Right cardiac atrium (tissue), 5 donors: ENCODE results near the gene MAD1L1. TPM values are rescaled to one million over a fixed set of nuclear protein-coding genes. Genes with fewer than 3 reads are reported as not detected.
A peak's percentile ranks its signal among the peaks of the same experiment; 100 is the strongest.
"Not testable (repeated sequence)": the region's sequence is repeated elsewhere in the genome, so short reads cannot be mapped to it uniquely, and the experiment has no call there.

Experiments
- ATAC-seq, 2 donors: fragments of 200-7000 bp; cut with Tn5 transposase; one replicate each; pipeline versions ENCODE4 v1.8.0 to v1.9.1; 2020; ENCODE audit warnings: moderate library complexity in 2 of 2, mild to moderate bottlenecking in 1 of 2
- DNase-seq, 3 donors: peaks; one replicate each; pipeline ENCODE4 v3.0.0-alpha.2; 2020
- H3K27ac ChIP-seq: one replicate; pipeline ENCODE4 v1.5.1; 2013; ENCODE audit warnings: mild to moderate bottlenecking, low read length, control low read depth, moderate library complexity
- H3K27me3 ChIP-seq: one replicate; pipeline ENCODE4 v1.6.1; 2013; ENCODE audit not compliant: control insufficient read depth, insufficient read depth
- H3K4me1 ChIP-seq: one replicate; pipeline ENCODE4 v1.6.1; 2013; ENCODE audit warnings: low read length; ENCODE audit not compliant: control insufficient read depth, insufficient read depth
- H3K4me3 ChIP-seq: one replicate; pipeline ENCODE4 v1.5.1; 2013; ENCODE audit warnings: low read length, control low read depth
- H3K9me3 ChIP-seq: one replicate; pipeline ENCODE4 v1.6.1; 2013; ENCODE audit warnings: low read length; ENCODE audit not compliant: control insufficient read depth
- WGBS: extraction: QIAGEN DNeasy Blood & Tissue Kit; methylation state at CpG from one replicate; pipeline ENCODE4 v1.1.7; 2013; 5-methylcytosine and 5-hydroxymethylcytosine counted together
- intact Hi-C, 4 donors: fragments of 100-400 bp; cut with DNase I; formaldehyde crosslinking; loops; one replicate each; pipeline versions ENCODE4 v1.11.0 to v1.14.0; 2022 to 2023
- polyA plus RNA-seq: library from polyadenylated mRNA; stranded (reverse); fragments of 200-250 nt; gene quantifications from one replicate; pipeline ENCODE4 v1.2.3, GENCODE V29; 2013
- total RNA-seq, 4 donors: library from RNA; stranded (reverse); fragmentation: NEBNext Ultra II Directional; extraction: Animal tissue kit (Norgen Biotek cat#: 25700); gene quantifications; one replicate each; pipeline ENCODE4 v1.2.1, GENCODE V29; 2021
- donor health status: healthy with polysubstance abuse.
- donor health status: DM: no; HTN: yes; CAD: no.
- donor health status: DM: no; HTN: no; CAD: no.
- donor health status: DM: no; HTN: yes; CAD: no; lungs with severe emphysema.
- donor health status: DM: yes; HTN: yes; CAD: no.

Gene MAD1L1
- total and polyA plus RNA-seq, 5 donors, result 15.3 to 41.0 (median 33.7) TPM

- H3K4me1 ChIP-seq, result no peaks in the 10 kb centered on the region
- intact Hi-C loops, result no loop called here
- no peaks in the 10 kb centered on the region for H3K9me3 ChIP-seq
- DNase-seq, result no peak
- no peak overlapping the region for H3K4me3 ChIP-seq
- no peaks in the 10 kb centered on the region for H3K27me3 ChIP-seq
- WGBS, result 87% methylated on average over 9 of the region's 9 CpGs
- ATAC-seq, result peak in 1 of 2 donors; percentile 30
- no peak overlapping the region for H3K27ac ChIP-seq
Measured at GRCh38 chr7:1972744-1973143, 260.0 kb downstream of the MAD1L1 start.

- Histone ChIP-seq H3K27me3 (no peaks in the 10 kb centered on the region), H3K4me1 (no peaks in the 10 kb centered on the region), H3K4me3 (no peak overlapping the region), H3K9me3 (no peaks in the 10 kb centered on the region), H3K27ac (no peak overlapping the region)
- intact Hi-C loops, result no loop called here
- ATAC-seq (no peak), DNase-seq (peak in 1 of 3 donors; percentile 28)
- 94% methylated on average over 15 of the region's 15 CpGs for WGBS
Measured at GRCh38 chr7:1971946-1972654, 260.6 kb downstream of the MAD1L1 start.

GRCh38 chr7:1970895-1971294 lies 261.9 kb downstream of the MAD1L1 start:
- no peak for ATAC-seq
- no peak overlapping the region for H3K4me3 ChIP-seq
- H3K9me3 ChIP-seq, result no peaks in the 10 kb centered on the region
- intact Hi-C loops, result no loop called here
- no peak for DNase-seq
- no peaks in the 10 kb centered on the region for H3K4me1 ChIP-seq
- no peaks in the 10 kb centered on the region for H3K27me3 ChIP-seq
- H3K27ac ChIP-seq, result no peak overlapping the region
- WGBS, result 98% methylated on average over 19 of the region's 19 CpGs

- H3K4me1 ChIP-seq, H3K4me3 ChIP-seq, DNase-seq, intact Hi-C loops, ATAC-seq, H3K27ac ChIP-seq, H3K9me3 ChIP-seq, H3K27me3 ChIP-seq: not testable (repeated sequence)
- 98% methylated on average over 10 of the region's 10 CpGs for WGBS
Measured at GRCh38 chr7:1970285-1970660, 262.5 kb downstream of the MAD1L1 start.

GRCh38 chr7:1969459-1970284 lies 263.1 kb downstream of the MAD1L1 start:
- intact Hi-C loops, result no loop called here
- no peak overlapping the region for H3K4me3 ChIP-seq
- no peak for ATAC-seq
- H3K4me1 ChIP-seq, result no peaks in the 10 kb centered on the region
- no peak for DNase-seq
- H3K27ac ChIP-seq, result no peak overlapping the region
- no peaks in the 10 kb centered on the region for H3K27me3 ChIP-seq
- no peaks in the 10 kb centered on the region for H3K9me3 ChIP-seq
- 90% methylated on average over 8 of the region's 8 CpGs for WGBS

DNA sequence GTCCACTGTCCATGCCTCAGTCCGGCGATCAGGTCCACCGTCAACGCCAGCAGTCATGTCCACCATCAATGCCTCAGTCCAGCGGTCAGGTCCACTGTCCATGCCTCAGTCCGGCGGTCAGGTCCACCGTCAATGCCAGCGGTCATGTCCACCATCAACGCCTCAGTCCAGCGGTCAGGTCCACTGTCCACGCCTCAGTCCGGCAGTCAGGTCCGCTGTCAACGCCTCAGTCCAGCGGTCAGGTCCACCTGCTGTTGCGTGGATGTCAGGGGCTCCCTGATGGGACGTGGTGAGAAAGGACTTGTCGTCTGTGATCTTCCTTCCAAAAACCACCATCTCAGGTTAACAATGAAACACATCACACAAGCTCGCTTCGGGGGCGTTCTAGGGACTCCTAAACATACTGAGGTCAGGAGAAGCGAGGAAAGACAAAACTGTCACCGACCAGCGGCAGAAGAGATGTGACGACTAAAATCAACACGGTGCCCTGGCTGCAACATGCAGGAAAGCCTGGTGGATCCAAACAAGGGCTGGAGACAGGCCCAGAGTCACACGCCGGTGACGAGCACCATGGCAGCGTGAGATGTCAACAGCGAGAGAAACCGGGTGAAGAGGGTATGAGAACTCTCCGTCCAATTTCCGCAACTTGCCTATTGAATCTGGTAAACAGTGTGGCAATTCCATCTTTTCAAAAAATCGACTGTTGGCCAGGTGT lies 264.2 kb downstream of the MAD1L1 start:
- Histone ChIP-seq H3K27me3 (no peaks in the 10 kb centered on the region), H3K9me3 (no peaks in the 10 kb centered on the region), H3K27ac (no peak overlapping the region), H3K4me1 (no peaks in the 10 kb centered on the region), H3K4me3 (no peak overlapping the region)
- ATAC-seq, result peak; percentile 27 to 68
- intact Hi-C loops, result no loop called here
- DNase-seq, result peak in 2 of 3 donors; percentile 61 to 63
- WGBS, result 92% methylated on average over 36 of the region's 36 CpGs

GRCh38 chr7:1967512-1968396 lies 265.0 kb downstream of the MAD1L1 start:
- Histone ChIP-seq H3K27me3 (no peaks in the 10 kb centered on the region), H3K4me1 (no peaks in the 10 kb centered on the region), H3K9me3 (no peaks in the 10 kb centered on the region), H3K4me3 (no peak overlapping the region), H3K27ac (no peak overlapping the region)
- no peak for ATAC-seq
- peak in 1 of 3 donors; percentile 41 for DNase-seq
- WGBS, result 97% methylated on average over 45 of the region's 45 CpGs
- intact Hi-C loops, result no loop called here

GRCh38 chr7:1966631-1967200 lies 266.0 kb downstream of the MAD1L1 start:
- DNase-seq (peak in 1 of 3 donors; percentile 29), ATAC-seq (no peak)
- H3K27me3 ChIP-seq, result no peaks in the 10 kb centered on the region
- WGBS, result 94% methylated on average over 26 of the region's 26 CpGs
- no peak overlapping the region for H3K4me3 ChIP-seq
- no peaks in the 10 kb centered on the region for H3K4me1 ChIP-seq
- intact Hi-C loops, result no loop called here
- no peaks in the 10 kb centered on the region for H3K9me3 ChIP-seq
- H3K27ac ChIP-seq, result no peak overlapping the region

DNA sequence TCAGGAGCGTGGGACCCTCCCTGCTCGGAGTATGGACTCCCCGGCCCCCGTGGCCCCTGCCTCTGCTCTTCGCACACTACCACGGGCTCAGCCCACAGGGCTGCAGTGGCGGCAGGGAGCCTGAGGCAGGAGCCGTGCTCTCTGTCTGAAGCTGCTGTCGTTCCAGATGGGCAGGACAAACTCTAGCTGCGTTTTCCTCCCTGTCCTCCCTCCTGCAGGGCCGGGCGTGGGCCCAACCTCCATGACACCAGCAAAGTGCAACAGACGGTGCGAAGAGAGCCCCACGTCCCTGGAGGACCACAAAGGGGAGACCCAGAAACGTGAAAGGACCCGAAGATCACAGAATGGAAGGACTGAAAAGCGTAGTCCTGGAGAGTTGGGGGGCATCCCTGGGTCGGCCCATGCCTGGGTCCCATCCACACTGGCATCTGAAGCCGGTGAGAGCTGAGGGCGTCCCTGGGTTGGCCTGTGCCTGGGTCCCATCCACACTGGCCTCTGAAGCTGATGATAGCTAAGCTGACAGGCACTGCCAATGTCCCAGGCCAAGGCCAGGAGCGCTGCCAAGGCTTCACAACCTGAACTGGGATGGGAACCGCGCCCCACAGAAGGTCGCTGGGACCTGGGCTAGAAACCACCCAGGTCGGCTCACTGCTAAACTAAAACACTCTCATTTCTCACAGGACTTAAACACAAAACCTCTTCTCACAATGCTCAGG lies 267.0 kb downstream of the MAD1L1 start:
- H3K9me3 ChIP-seq, result no peaks in the 10 kb centered on the region
- ATAC-seq, result peak; percentile 63 to 85
- peak; percentile 53 to 83 (median 81) for DNase-seq
- no peaks in the 10 kb centered on the region for H3K4me1 ChIP-seq
- no peak overlapping the region for H3K4me3 ChIP-seq
- intact Hi-C loops, result no loop called here
- no peak overlapping the region for H3K27ac ChIP-seq
- WGBS, result 82% methylated on average over 26 of the region's 26 CpGs
- H3K27me3 ChIP-seq, result no peaks in the 10 kb centered on the region
